NT2/D1 (cell line): ENCODE results near the gene GDPGP1.

Experiments
- SUZ12 ChIP-seq: IDR thresholded peaks from 2 replicates; pipeline ENCODE4 v1.6.1; 2011; ENCODE audit not compliant: insufficient read length, insufficient read depth; ENCODE audit errors: extremely low read depth
- YY1 ChIP-seq: IDR thresholded peaks from 2 replicates; pipeline ENCODE4 v1.6.1; 2011; ENCODE audit not compliant: insufficient read length, insufficient read depth
- ZNF274 ChIP-seq: IDR thresholded peaks from 2 replicates; pipeline ENCODE4 v1.6.1; 2011; ENCODE audit warnings: mild to moderate bottlenecking, low read depth, low read length

- TF ChIP-seq YY1, result no peak
- TF ChIP-seq SUZ12, result no peak
- TF ChIP-seq ZNF274, result no peak
Measured at GRCh38 chr15:90192961-90193786, 40.8 kb upstream of the GDPGP1 start.
